Loucy (cell line): ENCODE measurements around the gene BCL2L15.
A peak's percentile ranks its signal among the peaks of the same experiment; 100 is the strongest.

Experiments
- H2AFZ ChIP-seq: fragments of 200-600 bp; sonication (generic); 2 replicates; pipeline ENCODE4 v1.6.0; 2016; ENCODE audit warnings: antibody characterized with exemption, mild to moderate bottlenecking, low read length, moderate library complexity
- H3F3A ChIP-seq: fragments of 200-600 bp; 2 replicates; pipeline ENCODE4 v1.6.0; 2016; ENCODE audit warnings: antibody characterized with exemption, low read depth, mild to moderate bottlenecking
- H3K27me3 ChIP-seq: fragments of 200-600 bp; sonication (generic); 2 replicates; pipeline ENCODE4 v1.6.1; 2014; ENCODE audit warnings: low read length, mild to moderate bottlenecking; ENCODE audit not compliant: insufficient read depth, poor library complexity, severe bottlenecking
- H3K36me3 ChIP-seq: fragments of 200-600 bp; sonication (generic); 2 replicates; pipeline ENCODE4 v1.6.1; 2016; ENCODE audit warnings: low read length; ENCODE audit not compliant: insufficient read depth
- H3K4me1 ChIP-seq: fragments of 200-600 bp; sonication (generic); 2 replicates; pipeline ENCODE4 v1.5.1; 2014; ENCODE audit warnings: low read length, mild to moderate bottlenecking; ENCODE audit not compliant: insufficient read depth, poor library complexity, severe bottlenecking
- H3K4me2 ChIP-seq: fragments of 200-600 bp; sonication (generic); 2 replicates; pipeline ENCODE4 v1.6.0; 2014; ENCODE audit warnings: antibody characterized with exemption, low read length, low read depth, mild to moderate bottlenecking; ENCODE audit not compliant: poor library complexity, severe bottlenecking
- H3K4me3 ChIP-seq: fragments of 200-600 bp; sonication (generic); 2 replicates; pipeline ENCODE4 v1.5.1; 2014; ENCODE audit warnings: low read length, mild to moderate bottlenecking, mixed read lengths; ENCODE audit not compliant: poor library complexity, severe bottlenecking
- H3K79me2 ChIP-seq: fragments of 200-600 bp; sonication (generic); 2 replicates; pipeline ENCODE4 v1.6.1; 2014; ENCODE audit warnings: low read length; ENCODE audit not compliant: insufficient read depth
- H3K9ac ChIP-seq: fragments of 200-600 bp; sonication (generic); 2 replicates; pipeline ENCODE4 v1.6.0; 2014; ENCODE audit warnings: mild to moderate bottlenecking, low read depth, low read length, moderate library complexity; ENCODE audit not compliant: poor library complexity, severe bottlenecking
- H3K9me2 ChIP-seq: fragments of 200-600 bp; sonication (generic); replicated peaks from 2 replicates; pipeline ENCODE4 v1.6.1; 2016; ENCODE audit warnings: low read depth, low read length, mixed read lengths
- H3K9me3 ChIP-seq: fragments of 200-600 bp; sonication (generic); 2 replicates; pipeline ENCODE4 v1.6.1; 2014; ENCODE audit warnings: mild to moderate bottlenecking, antibody characterized with exemption, low read length, low read depth; ENCODE audit not compliant: insufficient read depth
- H4K20me1 ChIP-seq: fragments of 200-600 bp; sonication (generic); 2 replicates; pipeline ENCODE4 v1.6.0; 2014; ENCODE audit warnings: antibody characterized with exemption, low read length, mild to moderate bottlenecking; ENCODE audit not compliant: insufficient read depth, poor library complexity, severe bottlenecking
- CTCF ChIP-seq: fragments of 200-600 bp; sonication (generic); conservative IDR thresholded peaks from 2 replicates; pipeline ENCODE4 v1.5.1; 2014; ENCODE audit warnings: mild to moderate bottlenecking, antibody characterized with exemption, low read length
- EZH2phosphoT487 ChIP-seq: fragments of 200-600 bp; IDR thresholded peaks from 2 replicates; pipeline ENCODE4 v1.6.1; 2018; ENCODE audit warnings: antibody characterized with exemption, mild to moderate bottlenecking, moderate library complexity, borderline replicate concordance

Gene BCL2L15

GRCh38 chr1:113931451-113931851, 44.1 kb upstream of the BCL2L15 start:
- Histone ChIP-seq H3K9ac (peak overlapping the region; percentile 80), H3K4me1 (peaks cover 60% of the 10 kb centered on the region)
- TF ChIP-seq EZH2phosphoT487 (no peak), CTCF (no peak)

GRCh38 chr1:113930499-113931161, 43.2 kb upstream of the BCL2L15 start:
- H3K9ac ChIP-seq, result peak overlapping the region; percentile 80
- H3K4me3 ChIP-seq, result peak overlapping the region; percentile 79
- no peaks in the 10 kb centered on the region for H3K27me3 ChIP-seq
- no peak overlapping the region for H2AFZ ChIP-seq
- peaks cover 57% of the 10 kb centered on the region for H4K20me1 ChIP-seq
- H3F3A ChIP-seq, result peaks cover 13% of the 10 kb centered on the region; the same call in 1 of the 2 replicates
- peaks cover 59% of the 10 kb centered on the region for H3K79me2 ChIP-seq
- peak overlapping the region; percentile 100 for H3K4me2 ChIP-seq
- H3K9me2 ChIP-seq, result no peaks in the 10 kb centered on the region
- H3K4me1 ChIP-seq, result peaks cover 52% of the 10 kb centered on the region
- H3K9me3 ChIP-seq, result no peaks in the 10 kb centered on the region
- H3K36me3 ChIP-seq, result no peaks in the 10 kb centered on the region
- no peak for TF ChIP-seq EZH2phosphoT487

More at GRCh38 chr1:113931451-113931851, 44.1 kb upstream of the BCL2L15 start:
- Histone ChIP-seq H3K36me3 (no peaks in the 10 kb centered on the region), H3K4me3 (peak overlapping the region; percentile 79), H3K4me2 (peak overlapping the region; percentile 100), H3K27me3 (no peaks in the 10 kb centered on the region), H2AFZ (no peak overlapping the region), H3F3A (peaks cover 13% of the 10 kb centered on the region; the same call in 1 of the 2 replicates), H3K9me2 (no peaks in the 10 kb centered on the region), H4K20me1 (peaks cover 65% of the 10 kb centered on the region), H3K9me3 (no peaks in the 10 kb centered on the region), H3K79me2 (peaks cover 67% of the 10 kb centered on the region)

- no peaks in the 10 kb centered on the region for H3K36me3 ChIP-seq
- H3F3A ChIP-seq, result peaks cover 13% of the 10 kb centered on the region; the same call in 1 of the 2 replicates
- peak overlapping the region; percentile 80 for H3K9ac ChIP-seq
- peak overlapping the region; percentile 79 for H3K4me3 ChIP-seq
- no peaks in the 10 kb centered on the region for H3K9me3 ChIP-seq
- H3K27me3 ChIP-seq, result no peaks in the 10 kb centered on the region
- H2AFZ ChIP-seq, result no peak overlapping the region; the same call in 1 of the 2 replicates
- no peak for TF ChIP-seq EZH2phosphoT487
- no peak for TF ChIP-seq CTCF
- peaks cover 52% of the 10 kb centered on the region for H3K79me2 ChIP-seq
- H3K4me2 ChIP-seq, result peak overlapping the region; percentile 100
- H3K4me1 ChIP-seq, result peaks cover 50% of the 10 kb centered on the region
- H3K9me2 ChIP-seq, result no peaks in the 10 kb centered on the region
- H4K20me1 ChIP-seq, result peaks cover 50% of the 10 kb centered on the region
These were observed 42.5 kb upstream of the BCL2L15 start for GRCh38 chr1:113929750-113930498.
